KMS-11 (cell line): ENCODE measurements around the gene EXOC4.

Experiments used
- H2AFZ ChIP-seq: fragments of 200-600 bp; sonication (generic); 2 replicates; pipeline ENCODE4 v1.6.1; 2016; ENCODE audit warnings: antibody characterized with exemption, mixed run types, low read depth
- H3K27ac ChIP-seq: fragments of 200-600 bp; sonication (generic); 2 replicates; pipeline ENCODE4 v1.6.1; 2016; ENCODE audit warnings: mild to moderate bottlenecking, mixed run types
- H3K27me3 ChIP-seq: fragments of 200-600 bp; sonication (generic); 2 replicates; pipeline ENCODE4 v1.6.1; 2017; ENCODE audit warnings: mild to moderate bottlenecking, low read depth, mixed run types, moderate library complexity; ENCODE audit not compliant: insufficient read depth
- H3K36me3 ChIP-seq: fragments of 200-600 bp; sonication (generic); 2 replicates; pipeline ENCODE4 v1.6.1; 2017; ENCODE audit warnings: mild to moderate bottlenecking, mixed run types; ENCODE audit not compliant: insufficient read depth
- H3K4me1 ChIP-seq: fragments of 200-600 bp; sonication (generic); 2 replicates; pipeline ENCODE4 v1.6.1; 2016; ENCODE audit warnings: mild to moderate bottlenecking, low read depth, mixed run types; ENCODE audit not compliant: poor library complexity, severe bottlenecking
- H3K4me2 ChIP-seq: fragments of 200-600 bp; sonication (generic); 2 replicates; pipeline ENCODE4 v1.7.0; 2016; ENCODE audit warnings: mild to moderate bottlenecking, mixed run types
- H3K4me3 ChIP-seq: fragments of 200-600 bp; sonication (generic); IDR thresholded peaks from 2 replicates; pipeline ENCODE4 v1.6.1; 2017; ENCODE audit warnings: low read depth, low read length, mixed read lengths; ENCODE audit not compliant: insufficient read depth
- H3K79me2 ChIP-seq: fragments of 200-600 bp; sonication (generic); 2 replicates; pipeline ENCODE4 v1.6.1; 2016; ENCODE audit warnings: low read depth, mixed run types; ENCODE audit not compliant: insufficient read depth
- H3K9ac ChIP-seq: fragments of 200-600 bp; sonication (generic); 2 replicates; pipeline ENCODE4 v1.6.1; 2016; ENCODE audit warnings: mild to moderate bottlenecking, mixed run types
- H4K20me1 ChIP-seq: fragments of 200-600 bp; sonication (generic); 2 replicates; pipeline ENCODE4 v1.6.1; 2016; ENCODE audit warnings: mild to moderate bottlenecking, mixed run types; ENCODE audit not compliant: insufficient read depth
- CTCF ChIP-seq: fragments of 200-600 bp; sonication (generic); conservative IDR thresholded peaks from 2 replicates; pipeline ENCODE4 v1.6.1; 2017; ENCODE audit warnings: low read depth, mild to moderate bottlenecking, antibody characterized with exemption, low read length, moderate library complexity, mixed read lengths

The EXOC4 gene

GRCh38 chr7:133959505-133959904 lies 706.6 kb downstream of the EXOC4 start:
- Histone ChIP-seq H4K20me1 (no peaks in the 10 kb centered on the region), H2AFZ (no peak overlapping the region), H3K27ac (no peak overlapping the region), H3K79me2 (no peaks in the 10 kb centered on the region), H3K4me2 (no peak overlapping the region), H3K4me3 (no peak overlapping the region), H3K4me1 (no peaks in the 10 kb centered on the region), H3K9ac (no peak overlapping the region), H3K36me3 (no peaks in the 10 kb centered on the region), H3K27me3 (no peaks in the 10 kb centered on the region)
- TF ChIP-seq CTCF, result no peak

GRCh38 chr7:133961724-133962123 lies 708.8 kb downstream of the EXOC4 start:
- TF ChIP-seq CTCF, result no peak
- Histone ChIP-seq H3K27ac (no peak overlapping the region), H2AFZ (no peak overlapping the region), H3K9ac (no peak overlapping the region), H4K20me1 (no peaks in the 10 kb centered on the region), H3K79me2 (no peaks in the 10 kb centered on the region), H3K4me2 (no peak overlapping the region), H3K36me3 (no peaks in the 10 kb centered on the region), H3K27me3 (no peaks in the 10 kb centered on the region), H3K4me1 (no peaks in the 10 kb centered on the region), H3K4me3 (no peak overlapping the region)

GRCh38 chr7:133962646-133963045 lies 709.8 kb downstream of the EXOC4 start:
- Histone ChIP-seq H3K4me2 (no peak overlapping the region), H4K20me1 (no peaks in the 10 kb centered on the region), H3K79me2 (no peaks in the 10 kb centered on the region), H3K27ac (no peak overlapping the region), H3K27me3 (no peaks in the 10 kb centered on the region), H3K36me3 (no peaks in the 10 kb centered on the region), H3K4me3 (no peak overlapping the region), H3K9ac (no peak overlapping the region), H2AFZ (no peak overlapping the region), H3K4me1 (no peaks in the 10 kb centered on the region)
- TF ChIP-seq CTCF, result no peak

- no peak overlapping the region for H3K4me3 ChIP-seq
- H2AFZ ChIP-seq, result no peak overlapping the region
- H3K36me3 ChIP-seq, result no peaks in the 10 kb centered on the region
- no peak overlapping the region for H3K27ac ChIP-seq
- no peaks in the 10 kb centered on the region for H4K20me1 ChIP-seq
- no peaks in the 10 kb centered on the region for H3K4me1 ChIP-seq
- no peak overlapping the region for H3K4me2 ChIP-seq
- no peaks in the 10 kb centered on the region for H3K27me3 ChIP-seq
- no peak overlapping the region for H3K9ac ChIP-seq
- TF ChIP-seq CTCF, result no peak
- no peaks in the 10 kb centered on the region for H3K79me2 ChIP-seq
Observed at GRCh38 chr7:133963629-133964028, 710.8 kb downstream of the EXOC4 start.

DNA sequence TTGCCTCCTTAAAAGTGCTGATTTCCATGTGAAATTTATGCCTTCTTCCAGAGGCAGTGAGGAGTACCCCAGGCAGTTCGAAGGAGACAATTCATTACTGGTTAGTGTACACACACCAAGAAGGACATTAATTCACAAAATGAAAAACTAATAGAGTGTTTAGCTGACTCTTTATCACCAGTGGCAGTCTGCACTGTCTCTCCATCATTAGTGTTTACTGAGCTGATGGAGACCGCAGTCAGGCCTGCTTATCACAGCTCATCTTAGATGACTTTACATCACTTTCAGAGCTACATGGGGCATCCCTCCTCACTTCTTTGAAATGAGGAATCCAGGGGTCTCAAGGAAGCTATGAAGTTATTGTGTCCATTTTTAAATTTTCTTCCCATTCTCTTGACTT lies 718.7 kb downstream of the EXOC4 start:
- H3K79me2 ChIP-seq, result no peaks in the 10 kb centered on the region
- H3K27me3 ChIP-seq, result no peaks in the 10 kb centered on the region
- H3K27ac ChIP-seq, result no peak overlapping the region
- no peaks in the 10 kb centered on the region for H3K36me3 ChIP-seq
- TF ChIP-seq CTCF, result no peak
- no peaks in the 10 kb centered on the region for H3K4me1 ChIP-seq
- H3K4me3 ChIP-seq, result no peak overlapping the region
- no peak overlapping the region for H3K9ac ChIP-seq
- no peak overlapping the region for H2AFZ ChIP-seq
- no peak overlapping the region for H3K4me2 ChIP-seq
- H4K20me1 ChIP-seq, result no peaks in the 10 kb centered on the region
